Endodermal cell (in vitro differentiated cells): ENCODE measurements around the gene UQCRC1. TPM values are rescaled to one million over a fixed set of nuclear protein-coding genes. Genes with fewer than 3 reads are reported as not detected.

Experiments used
- DNase-seq: peaks from one replicate; pipeline ENCODE4 v3.0.0-alpha.2; 2017
- H3K27ac ChIP-seq: 2 replicates; pipeline ENCODE4 v1.5.1; 2013; ENCODE audit warnings: mild to moderate bottlenecking, low read depth, low read length, moderate library complexity
- H3K27me3 ChIP-seq: 2 replicates; pipeline ENCODE4 v1.6.1; 2013; ENCODE audit warnings: mild to moderate bottlenecking, low read length, moderate library complexity; ENCODE audit not compliant: insufficient read depth, control insufficient read depth, poor library complexity, severe bottlenecking
- H3K36me3 ChIP-seq: 2 replicates; pipeline ENCODE4 v1.7.0; 2013; ENCODE audit warnings: mild to moderate bottlenecking, low read length, moderate library complexity; ENCODE audit not compliant: control insufficient read depth, insufficient read depth
- H3K4me1 ChIP-seq: one replicate; pipeline ENCODE4 v1.7.0; 2013; ENCODE audit warnings: low read length; ENCODE audit not compliant: control insufficient read depth, insufficient read depth
- H3K4me3 ChIP-seq: 2 replicates; pipeline ENCODE4 v1.5.1; 2013; ENCODE audit warnings: mild to moderate bottlenecking, low read length, moderate library complexity
- H3K9ac ChIP-seq: 2 replicates; pipeline ENCODE4 v1.6.1; 2013; ENCODE audit warnings: mild to moderate bottlenecking, low read length, moderate library complexity; ENCODE audit not compliant: poor library complexity, severe bottlenecking; ENCODE audit errors: extremely low read depth
- H3K9me3 ChIP-seq: 2 replicates; pipeline ENCODE4 v1.6.1; 2013; ENCODE audit warnings: mild to moderate bottlenecking, low read length, moderate library complexity; ENCODE audit not compliant: control insufficient read depth
- H3K27ac Mint-ChIP-seq: 2 replicates; pipeline ENCODE4 v1.8.0; 2020; ENCODE audit warnings: mixed read lengths
- H3K27me3 Mint-ChIP-seq: 2 replicates; pipeline ENCODE4 v1.8.0; 2021; ENCODE audit warnings: mild to moderate bottlenecking, mixed read lengths; ENCODE audit not compliant: insufficient read depth
- H3K36me3 Mint-ChIP-seq: 2 replicates; pipeline ENCODE4 v1.8.0; 2020; ENCODE audit warnings: low read depth, mixed read lengths
- H3K4me1 Mint-ChIP-seq: 2 replicates; pipeline ENCODE4 v1.8.0; 2020; ENCODE audit warnings: mixed read lengths
- H3K4me3 Mint-ChIP-seq: 2 replicates; pipeline ENCODE4 v1.8.0; 2020; ENCODE audit warnings: mild to moderate bottlenecking, moderate library complexity, mixed read lengths
- H3K9me3 Mint-ChIP-seq: 2 replicates; pipeline ENCODE4 v1.8.0; 2020; ENCODE audit warnings: mild to moderate bottlenecking, mixed read lengths
- CTCF ChIP-seq: fragments of 200-600 bp; sonication (generic); conservative IDR thresholded peaks from 2 replicates; pipeline ENCODE4 v1.5.0; 2021; ENCODE audit warnings: antibody characterized with exemption, mild to moderate bottlenecking
- WGBS, 2 experiments: methylation state at CpG; one replicate each; pipeline versions ENCODE4 v1.1.5 to v1.1.7; 2013; ENCODE audit warnings: missing lambda C conversion rate in 2 of 2, mixed read lengths in 1 of 2; ENCODE audit not compliant: insufficient coverage in 1 of 2, insufficient read length in 1 of 2; 5-methylcytosine and 5-hydroxymethylcytosine counted together
- total RNA-seq, 2 donors: library from RNA; stranded (reverse); fragmentation: NEBNext Ultra II Directional in 1 of 2; extraction: Animal tissue kit (Norgen Biotek cat#: 25700) in 1 of 2; gene quantifications; 2 replicates in 1 of 2; 3 replicates in 1 of 2; pipeline ENCODE4 v1.2.1, GENCODE V29; 2021

The UQCRC1 gene
- total RNA-seq, 2 donors from 2014 or later = 231 to 289 TPM

GRCh38 chr3:48567500-48567899 is 41.9 kb downstream of the UQCRC1 start:
- H3K4me3 Mint-ChIP-seq = no peak overlapping the region
- H3K9me3 ChIP-seq = no peaks in the 10 kb centered on the region
- no peak overlapping the region for H3K27ac ChIP-seq
- no peaks in the 10 kb centered on the region for H3K9me3 Mint-ChIP-seq
- H3K4me3 ChIP-seq = no peak overlapping the region
- no peaks in the 10 kb centered on the region for H3K4me1 ChIP-seq
- H3K27me3 ChIP-seq = no peaks in the 10 kb centered on the region
- no peaks in the 10 kb centered on the region for H3K27me3 Mint-ChIP-seq
- peaks cover 11% of the 10 kb centered on the region for H3K4me1 Mint-ChIP-seq
- H3K9ac ChIP-seq = no peak overlapping the region
- no peak for DNase-seq
- H3K36me3 ChIP-seq = no peaks in the 10 kb centered on the region
- WGBS, 2 experiments = 87 to 90% methylated on average over 5 to 11 of the region's 11 CpGs
- no peak for TF ChIP-seq CTCF
- no peaks in the 10 kb centered on the region for H3K36me3 Mint-ChIP-seq
- peak overlapping the region; percentile 75 for H3K27ac Mint-ChIP-seq

GRCh38 chr3:48567090-48567489 is 42.4 kb downstream of the UQCRC1 start:
- Mint-ChIP-seq H3K9me3 (no peaks in the 10 kb centered on the region), H3K4me3 (no peak overlapping the region), H3K4me1 (peaks cover 11% of the 10 kb centered on the region), H3K27me3 (no peaks in the 10 kb centered on the region), H3K36me3 (no peaks in the 10 kb centered on the region), H3K27ac (no peak overlapping the region)
- 80 to 91% methylated on average over 4 to 5 of the region's 5 CpGs for WGBS, 2 experiments
- Histone ChIP-seq H3K27me3 (no peaks in the 10 kb centered on the region), H3K9me3 (no peaks in the 10 kb centered on the region), H3K36me3 (no peaks in the 10 kb centered on the region), H3K4me3 (no peak overlapping the region), H3K9ac (no peak overlapping the region), H3K27ac (no peak overlapping the region), H3K4me1 (no peaks in the 10 kb centered on the region)
- no peak for DNase-seq
- TF ChIP-seq CTCF = no peak

- Histone ChIP-seq H3K9ac (no peak overlapping the region), H3K4me1 (no peaks in the 10 kb centered on the region), H3K27ac (no peak overlapping the region), H3K4me3 (no peak overlapping the region), H3K36me3 (no peaks in the 10 kb centered on the region), H3K9me3 (no peaks in the 10 kb centered on the region), H3K27me3 (no peaks in the 10 kb centered on the region)
- no peaks in the 10 kb centered on the region for H3K27me3 Mint-ChIP-seq
- no peaks in the 10 kb centered on the region for H3K36me3 Mint-ChIP-seq
- 94 to 100% methylated on average over 1 to 9 of the region's 9 CpGs for WGBS, 2 experiments
- H3K9me3 Mint-ChIP-seq = no peaks in the 10 kb centered on the region
- peaks cover 11% of the 10 kb centered on the region for H3K4me1 Mint-ChIP-seq
- no peak overlapping the region for H3K4me3 Mint-ChIP-seq
- no peak for TF ChIP-seq CTCF
- DNase-seq = no peak
- peak overlapping the region; percentile 55 for H3K27ac Mint-ChIP-seq
Measured at GRCh38 chr3:48566401-48566760, 43.1 kb downstream of the UQCRC1 start.
